Esophagus muscularis mucosa (tissue), 4 donors: ENCODE measurements around the gene TRIM54.

ENCODE experiments used
- EP300 ChIP-seq: sonication (generic); formaldehyde crosslinking; IDR thresholded peaks from one replicate; pipeline ENCODE4 v1.6.1; 2017; ENCODE audit warnings: antibody characterized with exemption
- POLR2AphosphoS5 ChIP-seq, 2 donors: sonication (generic); formaldehyde crosslinking; IDR thresholded peaks; one replicate each; pipeline ENCODE4 v1.6.1; 2017; ENCODE audit warnings: antibody characterized with exemption in 2 of 2
- TF ChIP-seq, protein P1 (sequence below), 3 experiments: fragments of 200-600 bp in 2 of 3; fragments of 450-650 bp in 1 of 3; sonication (generic) in 2 of 3; IDR thresholded peaks; one replicate each; pipeline ENCODE4 v1.5.1; 2017 to 2019; ENCODE audit warnings: antibody characterized with exemption in 3 of 3, mild to moderate bottlenecking in 2 of 3, moderate library complexity in 1 of 3

DNA sequence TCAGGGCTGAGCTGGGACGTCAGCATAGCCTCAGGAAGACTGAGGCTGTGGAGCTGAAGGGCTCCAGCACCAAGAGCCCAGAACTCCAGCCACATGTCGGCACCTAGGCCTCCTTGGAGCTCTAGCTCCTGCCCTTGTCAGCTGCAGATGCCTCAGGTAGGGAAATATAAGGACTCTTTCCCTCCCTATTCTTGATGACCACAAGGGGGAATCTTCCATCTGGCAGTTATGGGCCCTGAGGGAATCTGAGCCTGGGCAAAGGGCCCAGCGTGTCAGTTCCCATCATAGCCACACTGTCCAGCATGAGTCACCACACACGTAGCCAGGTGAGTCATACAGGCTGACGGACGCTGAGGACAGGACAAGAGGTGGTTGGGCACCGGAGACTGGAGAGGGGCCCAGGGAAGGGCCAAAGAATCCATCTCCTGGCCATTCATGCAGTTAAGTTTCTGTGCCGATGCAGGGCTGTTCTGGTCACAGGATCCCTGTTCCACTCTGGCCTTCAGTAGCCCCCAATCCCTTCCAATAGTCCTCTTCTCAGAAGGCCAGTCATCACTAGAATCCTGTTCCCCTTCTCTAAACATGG lies 38.8 kb downstream of the TRIM54 start:
- TF ChIP-seq, protein P1, sequence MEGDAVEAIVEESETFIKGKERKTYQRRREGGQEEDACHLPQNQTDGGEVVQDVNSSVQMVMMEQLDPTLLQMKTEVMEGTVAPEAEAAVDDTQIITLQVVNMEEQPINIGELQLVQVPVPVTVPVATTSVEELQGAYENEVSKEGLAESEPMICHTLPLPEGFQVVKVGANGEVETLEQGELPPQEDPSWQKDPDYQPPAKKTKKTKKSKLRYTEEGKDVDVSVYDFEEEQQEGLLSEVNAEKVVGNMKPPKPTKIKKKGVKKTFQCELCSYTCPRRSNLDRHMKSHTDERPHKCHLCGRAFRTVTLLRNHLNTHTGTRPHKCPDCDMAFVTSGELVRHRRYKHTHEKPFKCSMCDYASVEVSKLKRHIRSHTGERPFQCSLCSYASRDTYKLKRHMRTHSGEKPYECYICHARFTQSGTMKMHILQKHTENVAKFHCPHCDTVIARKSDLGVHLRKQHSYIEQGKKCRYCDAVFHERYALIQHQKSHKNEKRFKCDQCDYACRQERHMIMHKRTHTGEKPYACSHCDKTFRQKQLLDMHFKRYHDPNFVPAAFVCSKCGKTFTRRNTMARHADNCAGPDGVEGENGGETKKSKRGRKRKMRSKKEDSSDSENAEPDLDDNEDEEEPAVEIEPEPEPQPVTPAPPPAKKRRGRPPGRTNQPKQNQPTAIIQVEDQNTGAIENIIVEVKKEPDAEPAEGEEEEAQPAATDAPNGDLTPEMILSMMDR (IDR thresholded peaks at IDR 0.05), result peak; percentile 36 to 58 (median 55)
- TF ChIP-seq POLR2AphosphoS5 (IDR thresholded peaks at IDR 0.05) (peak; percentile 88 to 90), EP300 (peak; percentile 49)
